GM21529 (cell line): Measurements from ENCODE around the gene POU3F1.

ENCODE experiments used
- ATAC-seq: cut with Tn5 transposase; IDR thresholded peaks from one replicate; pipeline ENCODE4 v1.9.1; 2021; ENCODE audit not compliant: unreplicated experiment

The POU3F1 gene

DNA sequence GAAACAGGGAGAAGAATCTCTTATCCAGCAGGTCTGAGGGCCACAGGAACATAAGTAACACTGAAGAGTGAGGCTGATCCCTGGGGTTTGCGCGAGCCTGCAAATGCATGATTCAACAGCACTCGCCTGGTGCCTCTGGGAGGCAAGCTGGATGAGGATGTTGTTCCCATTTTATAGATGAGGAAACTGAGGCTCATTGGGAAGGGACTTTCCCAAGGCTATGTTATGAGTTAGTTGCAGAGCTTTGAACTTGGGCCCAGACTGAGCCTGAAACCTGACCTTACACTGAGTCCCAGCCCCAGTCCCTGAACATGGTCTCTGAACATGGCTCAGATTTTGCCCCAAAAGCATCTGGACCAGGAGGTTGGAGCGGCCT lies 27.7 kb upstream of the POU3F1 start:
- no peak for ATAC-seq

DNA sequence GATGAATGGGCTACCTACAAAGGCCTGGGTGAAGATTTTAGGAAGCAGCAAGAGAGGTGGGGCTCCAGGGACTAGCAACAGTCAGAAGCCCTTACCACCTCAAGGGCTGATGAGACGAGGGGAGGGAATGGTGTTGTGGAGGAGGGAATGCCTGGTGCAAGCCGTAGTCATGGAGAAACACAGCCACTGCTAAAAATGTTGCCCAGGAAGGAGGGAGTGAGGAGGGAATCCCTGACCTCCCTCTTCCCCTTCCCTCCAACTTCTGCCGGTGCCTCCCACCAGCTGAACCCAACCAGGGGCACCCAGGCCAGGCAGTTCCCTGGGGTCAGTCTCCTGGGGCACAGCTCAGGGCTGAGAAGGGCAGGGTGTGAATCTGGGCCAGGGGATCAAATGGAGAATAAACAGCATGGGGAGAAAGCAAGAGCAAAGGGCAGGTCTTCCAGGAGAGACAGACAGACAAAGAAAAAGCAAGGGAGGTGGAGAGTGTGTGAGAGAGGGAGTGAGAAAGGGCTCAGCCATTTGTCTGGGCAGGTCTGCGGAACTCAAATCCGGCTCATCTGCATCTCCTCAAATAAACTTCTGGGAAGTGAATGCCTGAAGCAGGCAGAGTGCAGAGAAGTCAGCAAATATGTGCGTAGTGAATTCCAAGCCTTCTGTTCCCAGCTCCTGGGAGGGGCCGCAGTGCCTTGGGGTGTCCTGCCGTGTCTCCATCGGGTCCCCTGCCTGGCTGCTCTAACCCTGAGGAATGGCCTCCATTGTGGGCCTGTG lies 27.1 kb upstream of the POU3F1 start:
- no peak for ATAC-seq

DNA sequence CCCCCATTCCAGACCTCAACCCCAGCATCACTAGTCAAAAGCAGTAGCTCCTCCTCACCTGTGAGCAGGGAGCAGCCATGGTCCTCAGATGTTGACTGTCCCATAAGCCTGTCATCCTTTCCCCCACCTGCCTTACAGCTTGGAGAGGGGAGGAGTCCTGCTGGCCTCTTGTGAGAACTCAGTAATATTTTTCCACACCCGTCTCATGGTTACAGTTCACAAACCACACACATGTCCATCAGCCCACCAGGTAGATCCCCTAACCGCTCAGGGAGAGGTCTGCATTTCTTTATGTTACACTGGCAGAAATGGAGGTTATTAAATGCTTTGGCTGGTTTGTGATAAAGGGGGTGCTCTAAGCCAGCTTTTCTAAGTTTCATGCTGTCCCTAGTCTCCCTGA lies 26.3 kb upstream of the POU3F1 start:
- no peak for ATAC-seq

DNA sequence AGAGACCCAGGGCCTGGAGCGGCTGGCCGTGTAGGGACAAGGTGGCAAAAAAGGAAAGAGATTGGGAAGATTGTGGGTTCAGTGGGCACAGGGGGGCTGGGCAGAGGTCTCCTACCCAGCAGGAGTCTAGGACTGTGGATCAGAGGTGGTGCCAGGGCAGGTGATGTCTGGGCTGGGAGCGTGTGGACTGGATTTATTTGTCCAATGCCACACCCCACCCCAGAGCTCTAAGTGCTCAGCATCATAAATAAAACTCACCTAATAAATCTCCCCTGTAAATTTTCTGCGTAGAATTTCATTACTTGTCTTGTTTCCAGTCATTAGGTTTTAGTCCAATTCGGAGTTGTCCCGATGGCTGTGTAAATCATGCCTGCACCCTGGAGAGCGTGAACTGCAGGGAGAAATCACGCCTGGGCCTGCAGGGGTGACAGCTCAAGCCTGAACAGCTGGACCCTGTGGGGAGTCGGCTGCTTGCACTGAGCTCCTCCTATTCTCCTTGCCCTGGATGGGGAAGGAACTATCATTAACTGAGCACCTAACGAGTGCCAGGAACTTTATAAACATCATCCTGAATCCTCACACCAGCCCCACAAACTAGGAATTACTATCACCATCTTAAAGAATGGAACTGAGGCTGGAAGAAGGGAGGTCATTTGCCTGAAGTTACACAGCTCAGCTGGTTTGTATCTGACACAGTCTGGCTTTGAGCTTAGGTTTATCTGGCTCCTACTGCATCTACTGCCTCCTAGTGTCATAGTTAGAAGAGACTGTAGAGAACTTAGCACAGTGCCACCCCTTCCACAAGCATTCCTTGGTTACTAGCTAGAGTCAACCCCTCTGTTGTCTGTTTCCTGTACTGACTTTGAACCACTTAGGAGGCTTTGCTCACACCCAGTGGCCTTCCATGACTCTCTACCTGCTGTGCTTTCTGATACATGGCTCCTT lies 25.0 kb upstream of the POU3F1 start:
- peak; percentile 52 for ATAC-seq

DNA sequence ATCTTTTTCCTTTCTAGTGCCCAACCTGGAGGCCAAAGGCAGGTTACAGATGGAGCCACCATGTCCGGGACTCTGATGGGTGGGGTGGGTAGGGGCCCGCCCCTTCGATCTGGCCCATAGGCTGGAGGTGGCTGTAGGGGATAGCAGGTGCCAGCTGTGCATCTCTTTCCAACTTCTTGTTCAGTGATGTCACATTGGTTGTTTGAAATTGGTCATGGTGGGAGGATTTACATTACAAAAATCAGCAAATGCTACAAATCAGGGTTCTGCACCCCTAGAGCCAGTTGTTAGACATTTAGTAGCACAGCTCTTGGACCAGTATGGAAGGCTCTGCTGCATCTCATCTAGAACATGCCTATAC lies 22.4 kb upstream of the POU3F1 start:
- no peak for ATAC-seq

DNA sequence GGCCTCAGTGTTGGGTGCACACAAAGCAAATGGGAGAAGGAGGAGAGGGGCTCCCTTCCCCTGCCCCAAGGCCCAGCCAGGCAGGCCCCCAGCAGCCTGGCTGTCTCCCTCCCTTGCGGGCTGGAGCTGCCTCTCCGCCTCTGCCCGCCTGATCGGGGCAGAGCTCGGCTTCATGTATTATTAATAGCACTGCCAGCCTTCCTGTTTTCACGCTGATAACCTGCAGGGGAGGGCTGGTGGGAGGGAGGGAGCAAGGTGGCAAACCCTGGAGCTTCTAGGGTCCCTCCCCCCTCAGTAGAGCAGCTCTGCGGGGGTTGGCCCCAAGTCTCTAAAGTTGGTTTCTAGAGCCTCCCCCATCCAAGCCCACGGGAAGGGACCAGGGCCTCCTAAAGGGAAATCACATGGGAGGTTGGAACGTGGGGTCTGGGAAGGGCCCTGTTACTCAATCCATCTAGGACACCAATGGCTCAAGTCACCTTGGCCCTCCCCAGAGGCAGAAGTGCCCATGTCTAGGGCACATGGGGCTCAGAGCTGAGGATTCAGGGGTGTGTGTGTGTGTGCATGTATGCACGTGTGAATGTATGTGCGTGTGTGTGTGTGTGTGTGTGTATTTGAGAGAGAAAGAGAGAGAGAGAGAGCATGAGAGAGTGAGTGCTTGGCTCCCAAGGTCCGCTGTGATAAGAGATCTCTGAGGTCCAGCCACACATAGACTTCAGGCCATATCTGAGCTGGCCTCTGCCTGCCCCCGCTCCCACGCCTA lies 21.8 kb upstream of the POU3F1 start:
- ATAC-seq = no peak

DNA sequence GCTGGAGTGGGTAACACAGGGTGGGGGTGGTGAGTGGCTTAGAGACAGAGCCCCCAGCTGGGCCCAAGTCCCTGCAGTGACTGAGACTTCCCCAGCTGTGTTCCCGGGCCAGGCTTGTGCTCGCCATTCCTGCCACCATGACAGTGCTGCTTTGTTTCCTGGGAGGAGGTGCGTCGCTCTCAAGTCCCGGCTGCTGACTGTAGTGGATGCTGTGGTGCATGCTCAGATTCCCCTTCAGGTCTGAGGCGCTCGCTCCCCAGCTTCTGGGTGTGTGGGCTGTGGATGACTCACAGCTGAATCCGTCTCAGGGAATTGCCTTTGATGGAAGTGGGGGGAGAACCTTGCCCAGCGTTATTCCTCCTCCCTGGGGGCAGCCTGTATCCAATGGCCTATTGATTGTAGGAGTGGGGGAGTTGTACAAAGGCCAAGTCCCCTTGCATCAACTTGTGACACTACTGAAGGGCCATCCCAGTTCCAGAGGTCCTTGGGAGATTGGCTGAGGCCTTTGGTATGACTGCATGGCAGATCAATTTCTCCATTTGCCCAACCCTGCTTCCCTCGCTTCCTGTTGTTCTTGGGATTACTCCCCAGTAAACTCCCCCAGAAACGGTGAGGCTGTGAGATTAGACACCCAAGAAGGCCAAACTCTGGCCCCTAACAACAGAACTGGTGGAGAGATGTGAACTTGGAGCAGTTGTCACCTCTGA lies 17.8 kb upstream of the POU3F1 start:
- no peak for ATAC-seq

DNA sequence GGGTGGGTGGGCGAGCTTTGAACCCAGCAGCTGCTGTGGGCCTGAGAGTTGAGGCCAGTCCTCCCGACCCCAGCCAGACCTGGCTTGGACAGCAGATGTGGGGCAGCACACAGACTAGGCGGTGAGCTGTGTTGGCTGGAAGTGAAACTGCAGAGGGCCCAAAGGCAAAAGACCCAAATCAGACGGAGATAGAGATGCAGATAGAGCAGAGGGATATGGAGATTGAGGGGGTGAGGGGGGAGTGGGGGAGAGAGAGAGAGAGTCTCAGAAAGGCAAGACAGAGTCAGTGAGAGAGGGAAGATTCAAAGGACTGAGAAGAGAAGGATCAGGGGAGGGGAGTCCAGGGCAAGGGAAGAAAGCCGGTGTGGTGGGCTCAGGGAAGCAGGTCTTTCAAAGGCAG lies 17.0 kb upstream of the POU3F1 start:
- ATAC-seq = no peak

DNA sequence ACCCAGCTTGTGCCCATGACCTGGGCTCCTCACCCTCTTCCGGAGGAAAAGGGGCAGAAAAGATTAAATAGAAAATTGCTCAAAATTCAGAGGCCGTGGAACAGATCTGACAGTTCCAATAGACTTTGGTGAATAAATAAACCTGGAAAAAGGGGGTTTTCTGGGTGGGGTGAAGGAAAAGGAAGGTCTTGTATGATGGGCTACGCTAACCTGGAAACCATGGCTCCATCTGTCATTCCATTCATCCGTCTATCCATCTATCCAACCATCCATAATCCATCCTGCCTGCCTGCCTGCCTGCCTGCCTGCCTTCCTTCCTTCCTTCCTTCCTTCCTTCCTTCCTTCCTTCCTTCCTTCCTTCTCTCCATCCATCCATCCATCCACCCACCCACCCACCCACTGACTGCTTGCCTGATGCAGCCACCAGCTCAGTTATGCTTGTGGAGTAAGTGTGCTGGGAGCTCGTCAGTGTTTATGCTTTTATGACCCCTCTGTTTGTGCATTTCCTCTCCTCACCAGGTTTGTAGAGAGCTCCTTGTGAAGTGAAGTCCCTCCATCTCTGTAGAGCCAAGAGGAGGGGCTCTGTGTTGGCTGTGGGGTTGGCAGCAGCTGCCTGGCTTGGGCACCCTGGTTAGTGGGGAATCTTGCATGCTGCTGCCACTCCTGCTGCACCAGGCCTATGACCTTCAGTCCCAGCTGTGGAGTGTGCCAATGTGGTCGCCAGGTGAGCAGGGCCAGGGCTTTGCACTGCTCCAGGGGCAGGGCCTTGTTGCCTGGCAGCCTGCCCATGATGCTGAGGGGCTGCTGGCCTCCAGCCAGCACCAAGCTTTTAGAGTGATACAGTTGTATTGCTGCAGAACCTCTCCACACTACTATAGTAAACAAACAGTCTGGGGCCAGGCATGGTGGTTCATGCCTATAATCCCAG lies 16.0 kb upstream of the POU3F1 start:
- ATAC-seq = no peak

DNA sequence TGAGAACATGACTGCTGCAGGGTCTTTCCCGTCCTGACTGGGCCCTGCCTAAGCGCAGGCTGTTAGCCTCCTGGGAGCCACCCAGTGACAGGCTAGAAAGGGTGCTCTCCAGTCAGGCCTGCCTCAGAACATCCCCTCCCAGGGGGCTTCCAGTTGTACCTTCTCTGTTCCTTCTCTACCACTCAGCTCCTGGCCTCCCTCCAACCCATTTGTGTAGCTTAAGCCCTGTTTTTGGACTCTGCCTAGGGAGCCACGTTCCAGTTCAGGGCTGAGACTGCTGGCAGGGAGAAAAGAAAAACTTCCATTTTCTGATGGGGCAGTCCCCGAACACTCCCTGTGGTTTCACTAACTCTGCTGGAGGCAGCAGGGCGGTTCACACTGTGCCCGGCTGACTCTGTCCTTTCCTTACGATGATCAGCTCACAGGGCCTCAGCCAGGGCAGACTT lies 15.3 kb upstream of the POU3F1 start:
- ATAC-seq = peak; percentile 81

DNA sequence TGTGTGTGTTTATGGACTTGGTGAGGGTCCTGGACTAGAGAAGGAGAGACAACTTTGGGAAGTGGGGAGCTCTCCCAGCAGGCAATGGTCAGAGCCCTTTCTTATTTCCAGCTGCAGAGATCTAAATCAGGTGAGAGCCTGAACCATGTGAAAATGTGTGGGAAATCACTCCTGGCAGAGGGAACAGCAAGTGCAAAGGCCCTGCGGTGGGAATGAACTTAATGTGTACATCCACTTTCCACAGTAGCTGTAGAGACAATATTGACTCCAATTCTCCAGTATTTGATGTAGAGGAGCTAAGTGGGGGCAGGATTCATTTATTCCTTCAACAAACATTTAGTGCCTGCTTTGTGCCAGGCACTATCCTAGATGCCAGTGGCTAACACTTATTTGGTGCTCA lies 14.7 kb upstream of the POU3F1 start:
- ATAC-seq = no peak

DNA sequence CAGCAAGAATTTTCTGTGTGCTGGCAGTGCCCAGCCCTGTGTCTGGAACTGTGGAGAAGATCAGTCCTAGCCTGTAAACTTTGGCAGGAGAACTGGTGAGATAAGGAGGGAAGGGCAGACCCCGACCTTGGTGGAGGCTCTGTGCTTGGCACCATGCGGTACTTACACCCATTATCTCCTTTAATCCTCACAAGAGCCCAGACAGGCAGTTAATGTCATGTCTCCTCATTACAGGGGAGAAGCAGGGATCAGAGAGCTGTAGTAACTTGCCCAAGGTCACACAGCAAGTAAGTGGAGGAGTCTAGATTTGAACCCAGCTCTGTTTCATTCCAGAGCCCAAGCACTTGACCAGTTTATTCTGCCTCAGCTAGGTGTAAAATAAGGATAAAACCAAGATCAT lies 13.9 kb upstream of the POU3F1 start:
- no peak for ATAC-seq

DNA sequence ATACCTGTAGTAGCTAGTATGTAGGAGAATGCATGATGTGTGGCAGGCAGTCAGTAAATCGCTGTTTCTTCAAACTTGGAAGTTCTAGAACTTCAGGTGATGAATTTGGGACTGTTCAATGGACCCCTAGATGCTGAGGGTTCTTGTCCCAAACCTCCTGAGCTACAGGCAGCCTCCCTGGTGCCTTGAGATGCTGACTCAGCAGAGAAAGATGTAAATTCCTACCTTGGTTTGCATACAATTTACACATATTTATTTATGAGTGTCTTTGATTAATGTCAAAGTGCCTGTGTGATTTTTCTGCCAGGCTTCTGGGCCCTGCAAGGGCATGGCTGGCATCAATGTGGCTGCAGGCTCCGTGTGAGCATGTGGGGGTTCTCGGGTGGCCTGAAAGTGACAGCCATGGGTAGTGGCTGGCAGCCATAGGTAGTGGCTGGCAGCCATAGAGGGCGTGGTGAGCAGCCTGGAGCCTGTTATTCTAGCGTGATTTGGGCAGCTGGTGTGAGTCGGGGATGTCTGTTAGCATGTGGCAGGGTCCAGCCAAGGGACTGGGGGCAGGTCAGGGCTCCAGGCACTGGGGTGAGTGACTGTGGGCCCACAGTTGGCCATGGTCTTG lies 13.2 kb upstream of the POU3F1 start:
- ATAC-seq = no peak

DNA sequence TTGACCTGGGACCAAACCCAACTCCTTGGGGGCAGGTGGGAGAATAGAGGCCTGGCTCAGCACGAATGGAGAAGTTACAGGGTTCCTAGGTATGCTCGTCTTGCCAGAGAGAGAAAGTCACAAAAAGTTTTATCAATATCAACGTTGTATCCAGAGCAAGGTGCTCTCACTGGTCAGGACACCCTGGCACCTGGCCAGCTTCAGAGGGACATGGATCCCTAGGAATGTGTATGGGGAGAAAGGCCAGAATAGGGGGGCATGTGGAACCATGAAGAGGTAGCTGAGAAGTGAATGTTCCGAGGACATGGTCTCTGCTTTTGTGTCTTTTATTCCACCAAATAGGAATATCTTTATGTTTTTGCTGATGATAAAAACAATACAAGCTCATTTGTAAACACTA lies 9.4 kb upstream of the POU3F1 start:
- ATAC-seq = no peak

DNA sequence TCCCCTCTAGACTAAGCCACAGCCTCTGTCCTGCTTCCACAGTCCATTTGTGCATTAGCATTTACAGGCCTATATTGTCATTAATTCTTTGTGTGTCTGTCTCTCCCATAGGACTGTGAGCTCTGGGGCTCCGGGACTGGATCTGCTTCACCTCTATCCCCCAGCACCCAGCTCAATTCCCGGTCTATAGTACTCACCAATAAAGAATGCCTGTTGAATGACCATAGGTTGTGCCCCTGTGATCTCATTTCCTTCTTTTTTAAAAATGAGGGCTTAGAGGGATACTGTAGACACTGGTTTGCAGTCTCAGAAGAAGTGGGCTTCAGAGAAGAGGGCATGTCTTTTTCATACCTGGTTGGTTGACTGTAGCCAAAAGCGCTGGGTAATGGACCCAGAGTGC lies 8.8 kb upstream of the POU3F1 start:
- no peak for ATAC-seq

DNA sequence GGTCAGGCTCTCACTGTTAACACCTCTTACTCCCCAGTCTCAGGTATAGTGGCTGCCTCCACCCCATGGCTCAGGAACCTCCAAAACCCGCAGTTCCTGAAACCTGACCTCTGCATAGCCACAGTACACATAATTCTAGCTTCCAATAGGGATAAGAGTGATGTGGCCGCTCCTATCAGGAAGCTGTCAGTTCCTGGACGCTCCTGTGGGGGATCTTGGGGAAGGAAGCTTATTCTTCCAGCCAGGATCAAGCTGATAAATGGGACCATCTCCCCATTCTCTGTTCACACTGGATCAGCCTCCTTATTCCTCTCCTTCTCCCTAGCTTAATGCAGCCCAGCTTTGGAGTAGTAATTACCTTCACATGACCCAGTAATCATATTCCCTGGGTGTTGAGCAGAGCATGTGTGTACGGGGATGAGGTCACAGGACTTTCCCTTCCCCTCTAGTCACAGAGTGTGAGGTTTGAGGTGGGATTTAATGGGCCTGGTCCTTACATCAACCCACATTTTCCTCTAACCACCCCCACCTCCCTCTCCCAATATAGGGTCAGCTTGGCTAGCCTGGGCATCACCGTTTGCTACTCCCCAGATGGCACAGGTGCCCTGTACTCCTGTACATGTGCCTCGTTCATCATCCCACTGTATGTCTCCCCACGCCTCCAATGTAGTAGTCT lies 7.0 kb upstream of the POU3F1 start:
- no peak for ATAC-seq

DNA sequence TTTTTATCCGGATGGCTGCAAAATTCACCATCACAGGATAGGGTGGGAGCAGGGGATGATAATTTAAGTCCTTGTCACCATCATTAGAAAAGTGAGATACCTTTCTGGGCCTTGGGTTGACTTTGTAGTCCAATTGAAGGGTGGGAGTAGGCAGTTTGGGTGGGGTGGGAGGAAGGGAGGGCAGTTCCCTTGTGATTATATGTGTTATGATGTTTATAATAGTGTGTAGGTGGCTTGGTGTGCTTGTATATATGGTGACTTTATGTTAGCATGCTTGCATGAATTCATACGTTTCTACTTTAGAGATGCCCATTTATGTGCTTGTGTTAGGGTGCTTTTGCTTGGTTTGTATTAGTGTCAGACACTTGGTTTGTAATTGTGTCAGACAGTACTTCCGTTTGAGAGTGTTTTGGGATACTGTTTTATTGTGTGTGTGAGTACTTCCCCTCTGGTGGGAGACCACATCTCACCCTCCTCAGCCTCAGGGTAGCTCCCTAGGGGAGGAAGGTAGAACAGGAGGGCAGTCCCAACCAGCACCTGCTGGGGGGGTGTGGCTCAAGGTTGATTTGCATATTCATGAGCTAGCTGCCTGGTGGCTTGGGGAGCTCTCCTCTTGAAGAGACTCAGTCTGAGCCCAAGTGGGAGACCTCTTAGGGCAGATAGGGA lies 6.3 kb upstream of the POU3F1 start:
- ATAC-seq = peak; percentile 61

DNA sequence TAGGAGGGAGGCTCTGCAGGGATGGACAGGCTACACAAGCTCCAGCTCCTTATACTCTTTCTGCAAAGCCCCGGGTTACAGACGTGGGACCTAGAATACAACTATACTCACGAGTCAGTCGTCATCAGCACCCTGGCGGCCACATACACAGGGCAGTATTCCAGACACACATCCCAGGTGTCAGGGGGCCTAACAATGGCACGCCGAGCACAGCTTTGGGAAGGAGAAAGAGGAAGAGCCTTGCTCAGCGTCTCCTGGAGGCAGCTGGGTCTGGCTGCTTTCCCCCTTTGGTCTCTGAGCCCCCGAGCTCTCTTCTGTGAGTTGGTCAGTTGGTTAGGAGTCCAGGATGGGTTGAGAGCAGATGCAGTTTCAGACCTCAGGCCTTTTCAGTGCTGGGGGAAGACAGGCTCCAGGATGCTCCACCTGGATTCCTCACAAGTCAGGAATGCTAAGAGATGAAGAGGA lies 4.5 kb upstream of the POU3F1 start:
- no peak for ATAC-seq
